GM15510 (cell line): ENCODE data around the gene DOC2B.

Source experiments
- POLR2A ChIP-seq: IDR thresholded peaks from 3 replicates; pipeline ENCODE4 v1.6.1; 2011; ENCODE audit warnings: borderline replicate concordance; ENCODE audit not compliant: insufficient read length; ENCODE audit errors: extremely low read depth

Gene DOC2B

DNA sequence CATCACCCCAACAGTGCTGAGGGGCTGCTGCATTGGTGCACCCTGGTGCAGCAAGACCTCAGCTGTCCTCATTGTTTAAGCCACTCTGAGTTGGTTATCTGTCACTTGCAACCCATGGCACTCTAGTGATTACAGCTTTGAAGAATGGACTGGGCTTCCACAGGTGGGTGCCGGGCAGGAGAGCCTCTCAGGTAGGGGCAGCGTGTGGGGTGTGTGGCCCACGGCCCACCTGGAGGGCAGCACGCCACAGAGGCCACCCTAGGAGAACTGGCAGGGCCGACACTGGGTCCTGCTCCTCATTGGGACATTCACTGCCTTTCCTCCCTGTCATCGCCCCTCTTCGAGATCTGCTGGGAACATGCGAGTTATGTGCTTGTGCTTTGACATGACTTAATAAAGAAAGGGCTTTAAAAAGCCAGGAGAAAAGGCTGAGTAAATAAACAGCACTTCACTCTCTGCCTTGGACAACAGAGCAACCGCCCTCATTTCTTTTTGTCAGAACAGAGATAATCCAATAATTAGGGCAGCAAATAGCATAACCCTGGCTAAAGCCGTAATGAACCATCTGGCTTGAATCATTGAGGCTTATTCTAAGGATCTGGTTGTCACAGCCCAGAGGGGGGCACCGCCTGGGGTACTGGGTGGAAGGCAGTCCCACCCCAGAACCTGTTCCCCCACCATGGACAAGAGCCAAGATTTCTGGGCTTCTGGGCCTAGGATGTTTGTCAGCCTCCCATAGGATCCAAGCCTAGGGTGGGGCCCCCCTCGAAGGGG, 3.0 kb downstream of the DOC2B start:
- no peak for TF ChIP-seq POLR2A

DNA sequence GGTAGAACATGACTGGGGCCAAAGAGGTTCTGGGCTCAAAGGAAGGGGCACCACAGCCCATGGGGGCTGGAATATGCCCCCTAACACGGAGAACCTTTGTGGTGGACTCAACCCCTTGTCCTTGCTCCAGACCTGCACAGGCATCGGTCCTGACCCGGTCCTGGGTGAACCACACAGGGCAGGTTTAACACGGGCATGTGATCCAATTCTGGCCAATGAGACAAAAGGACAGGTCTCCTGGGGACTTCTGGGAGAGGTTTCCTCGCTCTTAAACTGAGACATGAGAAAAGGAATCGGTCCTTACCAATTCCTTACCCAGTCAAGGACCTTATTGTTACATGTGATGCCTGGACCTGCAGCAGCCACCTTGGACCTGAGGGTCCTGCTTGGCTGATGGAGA, 3.7 kb downstream of the DOC2B start:
- no peak for TF ChIP-seq POLR2A

DNA sequence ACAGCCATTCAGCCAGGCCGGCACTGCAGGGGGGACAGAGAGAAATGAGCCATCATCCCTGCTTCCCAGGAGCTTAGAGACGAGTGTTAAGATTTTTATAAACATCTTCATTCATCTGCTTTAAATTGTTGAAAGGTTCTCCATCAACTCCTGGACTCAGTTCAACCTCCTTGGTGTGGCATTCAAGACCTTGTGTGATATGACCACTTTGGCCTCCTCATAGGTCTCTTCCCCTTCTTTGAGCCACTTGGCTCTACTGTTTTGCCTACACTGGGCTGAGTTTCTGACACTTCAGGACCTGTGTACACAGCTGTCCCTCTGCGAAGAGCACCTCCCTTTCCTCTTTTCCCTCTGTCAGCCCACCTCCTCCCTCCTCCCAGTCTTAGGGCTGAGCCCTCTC, 4.3 kb downstream of the DOC2B start:
- no peak for TF ChIP-seq POLR2A

DNA sequence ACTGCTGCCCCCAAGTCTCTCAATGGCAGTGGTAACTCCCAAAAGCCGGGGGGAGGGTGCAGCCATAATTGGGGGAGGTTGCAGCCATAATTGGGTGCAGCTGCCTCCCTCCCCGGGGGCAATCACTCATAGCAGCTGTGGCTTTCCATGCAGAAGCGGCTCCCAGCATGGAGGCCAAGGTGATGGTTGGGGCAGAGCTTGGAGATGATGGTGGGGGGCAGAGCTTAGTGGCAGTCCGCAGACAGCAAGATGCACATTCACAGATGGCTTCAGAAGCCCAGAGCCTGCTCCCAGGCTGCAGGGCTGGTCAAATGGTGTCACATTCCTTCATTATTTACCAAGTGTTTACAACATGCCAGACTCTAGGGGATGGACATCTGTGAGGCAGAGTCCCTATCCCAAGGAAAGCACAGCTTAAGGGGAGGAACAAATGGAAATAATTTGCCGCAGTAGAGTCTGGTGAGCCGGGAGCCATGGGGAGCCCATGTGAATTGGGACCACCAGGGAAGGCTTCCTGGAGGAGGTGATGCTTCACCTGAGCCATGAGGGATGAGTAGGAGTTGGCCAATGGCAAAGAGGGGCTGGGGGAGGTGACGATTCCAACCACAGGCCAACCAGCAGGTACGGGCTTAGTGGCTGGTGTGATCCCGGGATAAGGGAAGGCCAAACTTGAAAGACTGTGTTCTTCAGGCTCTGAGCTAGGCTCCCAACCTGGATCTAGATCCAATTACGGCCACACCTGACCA, 8.1 kb downstream of the DOC2B start:
- no peak for TF ChIP-seq POLR2A

DNA sequence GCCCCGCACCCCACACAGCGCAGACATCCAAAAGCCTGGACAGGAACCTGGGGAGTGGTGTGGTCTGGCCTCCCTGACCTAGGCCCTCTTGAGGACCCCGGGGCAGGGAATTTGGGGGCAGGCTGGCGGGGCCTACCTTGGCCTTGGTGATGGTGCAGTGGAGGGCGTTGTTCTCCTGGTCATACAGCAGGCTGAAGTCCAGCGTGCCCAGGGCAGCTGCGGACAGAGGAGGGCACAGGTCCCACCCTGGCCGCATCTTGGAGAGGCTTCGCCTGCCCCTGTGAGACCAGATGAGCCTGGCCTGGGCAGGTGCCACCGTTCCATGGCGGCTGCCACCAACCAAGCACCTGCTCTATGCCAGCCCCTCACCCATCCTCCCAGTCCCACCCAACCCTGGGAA, 9.0 kb downstream of the DOC2B start:
- no peak for TF ChIP-seq POLR2A

DNA sequence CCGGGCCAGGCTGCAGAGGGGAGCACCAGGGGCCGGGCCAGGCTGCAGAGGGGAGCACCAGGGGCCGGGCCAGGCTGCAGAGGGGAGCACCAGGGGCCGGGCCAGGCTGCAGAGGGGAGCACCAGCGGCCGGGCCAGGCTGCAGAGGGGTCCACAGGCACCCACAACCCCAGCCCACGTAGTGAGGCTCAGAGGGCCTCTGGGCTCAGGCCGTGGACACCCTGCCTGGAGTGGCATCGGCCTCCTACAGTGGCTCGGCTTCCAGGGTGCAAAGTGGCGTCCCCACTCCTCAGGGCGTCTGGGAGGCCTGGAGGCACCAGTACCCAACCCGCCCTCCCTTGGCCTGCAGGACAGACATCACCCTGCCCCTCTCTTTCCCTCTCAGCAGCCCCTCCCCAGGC, 9.6 kb downstream of the DOC2B start:
- no peak for TF ChIP-seq POLR2A

DNA sequence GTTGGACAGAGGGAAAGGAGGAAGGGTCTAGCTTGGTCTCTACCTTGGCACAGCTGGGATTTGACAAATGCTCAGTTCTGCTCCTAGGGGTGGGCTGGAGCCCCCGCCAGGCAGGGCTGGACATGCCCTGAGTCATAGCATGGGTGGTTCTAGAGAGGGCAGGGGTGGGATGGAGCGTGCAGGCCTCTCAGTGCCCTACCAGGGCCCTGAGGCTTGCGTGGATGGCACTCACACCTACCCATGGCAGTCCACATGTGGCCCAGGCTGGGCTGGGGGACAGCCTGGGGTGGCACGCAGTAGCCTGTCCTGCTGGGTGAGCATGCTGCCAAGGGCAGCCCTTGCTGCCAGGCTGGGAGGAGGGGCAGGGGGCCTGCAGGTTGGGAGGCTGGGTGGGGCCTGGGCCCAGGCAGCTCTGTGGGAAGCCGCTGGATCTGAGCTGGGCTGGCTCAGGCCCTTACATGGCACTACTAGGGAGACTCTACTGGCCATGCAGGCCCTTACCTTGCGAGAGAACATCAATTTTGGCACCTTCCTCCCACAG, 11.2 kb downstream of the DOC2B start:
- no peak for TF ChIP-seq POLR2A

DNA sequence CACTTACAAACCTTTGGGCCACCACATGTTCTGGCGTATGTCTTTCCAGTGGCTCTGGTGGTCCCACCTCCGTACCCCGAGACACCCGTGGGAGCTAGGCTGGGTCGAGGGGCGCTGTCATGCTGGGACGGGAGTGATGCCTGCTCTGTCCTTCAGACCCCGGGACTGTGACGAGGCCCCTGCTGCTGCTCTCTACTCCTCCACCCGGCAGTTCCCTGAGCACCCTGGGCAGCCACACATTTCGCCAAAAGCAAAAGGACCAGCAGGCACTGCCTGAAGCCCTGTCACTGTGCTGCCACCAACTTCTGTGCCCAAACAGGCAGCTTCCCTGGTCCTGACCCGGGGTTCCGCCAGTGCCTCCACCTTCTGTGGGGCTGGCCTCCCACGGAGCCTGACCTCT, 15.5 kb downstream of the DOC2B start:
- TF ChIP-seq POLR2A = no peak

DNA sequence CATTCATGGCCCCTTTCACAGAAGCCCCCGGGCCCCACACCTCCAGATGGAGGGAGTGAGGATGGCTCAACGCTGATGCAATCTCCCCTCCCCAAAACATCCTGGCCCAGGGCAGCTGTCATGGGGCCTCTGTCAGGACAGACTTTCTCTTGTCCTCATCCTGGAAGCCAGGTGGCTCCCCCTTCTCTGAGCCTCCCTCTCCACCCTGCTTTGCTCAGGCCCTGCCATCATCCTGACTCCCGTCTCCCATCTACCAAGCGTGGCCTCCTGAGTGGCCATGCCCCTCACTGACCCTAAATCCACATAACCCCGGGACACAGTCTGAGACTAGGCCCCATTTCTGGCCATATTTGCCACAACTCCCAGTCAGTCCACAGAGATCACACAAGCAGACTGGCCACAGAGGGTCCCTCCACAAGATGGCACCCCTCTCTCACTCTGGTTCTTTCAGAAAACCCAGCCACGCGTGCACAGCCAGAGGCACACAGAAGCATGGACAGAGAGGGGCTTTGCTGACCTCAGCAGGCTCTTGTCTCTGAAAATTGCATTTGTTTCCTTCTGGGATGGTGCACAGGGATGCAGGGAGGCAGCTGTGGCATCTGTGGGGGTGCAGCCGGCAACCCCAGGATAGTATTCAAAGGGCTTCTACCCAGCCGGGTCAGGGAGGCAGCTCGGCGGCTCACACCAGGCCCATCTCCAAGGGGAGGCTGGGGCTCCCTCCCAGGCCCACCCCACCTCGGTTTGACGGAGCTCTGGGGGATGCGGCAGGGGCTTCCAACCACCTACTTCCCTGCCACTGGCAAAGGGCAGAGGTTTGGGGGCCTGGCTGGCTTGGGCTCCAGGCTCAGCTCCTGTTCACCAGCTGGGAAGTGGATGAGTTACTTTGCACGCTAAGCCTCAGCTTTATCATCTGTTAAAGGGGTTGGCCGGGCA, 16.9 kb downstream of the DOC2B start:
- no peak for TF ChIP-seq POLR2A

DNA sequence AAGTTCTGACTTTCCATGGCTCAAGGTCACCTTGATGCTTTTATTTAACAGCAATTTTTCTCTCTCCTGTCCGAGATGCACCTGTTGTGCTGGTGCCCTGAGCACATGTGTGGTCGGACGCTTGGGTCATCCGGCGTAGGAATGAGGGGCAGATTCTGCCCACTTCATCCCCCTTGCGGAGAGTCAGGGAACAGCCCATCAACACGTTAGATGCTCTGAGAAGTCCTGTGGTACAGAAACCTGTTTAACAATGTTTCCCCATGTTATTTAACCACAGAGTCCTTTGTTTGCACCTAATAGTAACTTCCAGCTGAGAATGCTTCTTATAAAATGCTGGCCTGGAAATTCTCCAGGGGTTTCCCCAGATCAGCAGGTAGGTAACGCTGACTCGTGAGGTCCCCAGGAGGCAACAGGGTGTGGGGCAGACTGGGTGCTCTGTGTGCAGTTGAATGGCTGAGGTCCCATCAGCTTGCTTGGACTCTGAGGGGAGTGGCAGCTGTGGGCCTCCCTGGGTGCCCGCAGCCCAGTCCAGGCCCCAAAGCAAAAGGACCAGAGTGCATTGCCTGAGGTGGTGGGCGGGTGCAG, 17.8 kb downstream of the DOC2B start:
- no peak for TF ChIP-seq POLR2A

DNA sequence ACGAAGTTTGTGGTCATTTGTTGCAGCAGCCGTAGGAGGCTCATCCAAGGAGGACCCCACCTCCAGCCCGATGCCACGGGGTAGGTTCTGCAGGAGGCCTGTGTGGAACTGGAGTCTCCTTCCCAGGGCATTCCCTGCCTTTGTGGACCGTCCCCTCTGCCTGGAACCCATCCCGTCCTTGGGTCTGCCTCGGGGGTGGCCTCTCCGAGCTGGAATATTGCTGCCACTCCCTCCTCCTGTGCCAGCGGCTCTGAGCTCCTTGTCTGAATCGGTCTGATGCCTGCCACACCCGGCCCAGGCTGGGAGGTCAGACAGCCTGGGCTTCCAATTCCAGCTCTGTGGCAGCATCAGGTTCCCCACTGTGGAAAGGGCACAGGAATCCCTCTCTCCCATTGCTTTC, 18.8 kb downstream of the DOC2B start:
- TF ChIP-seq POLR2A = no peak

DNA sequence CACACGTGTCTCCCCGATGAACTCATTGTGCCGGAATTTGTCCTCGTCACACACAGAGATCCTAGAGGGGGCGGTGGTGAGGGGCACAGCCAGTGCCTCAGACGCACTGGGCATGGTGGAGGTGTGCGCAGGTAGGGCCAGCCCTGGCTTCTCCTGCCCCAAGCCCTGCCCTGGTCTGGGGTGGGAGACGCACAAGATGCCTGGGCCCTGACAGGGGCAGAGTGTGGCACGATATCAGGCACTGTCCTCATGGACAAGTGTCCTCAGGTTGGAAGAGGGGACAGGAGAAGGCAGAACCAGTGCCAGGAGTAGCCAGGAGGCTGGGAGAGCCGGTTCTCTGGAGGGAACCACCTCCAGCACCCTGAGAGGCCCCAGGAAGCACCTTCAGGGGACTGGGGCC, 20.0 kb downstream of the DOC2B start:
- TF ChIP-seq POLR2A = no peak

DNA sequence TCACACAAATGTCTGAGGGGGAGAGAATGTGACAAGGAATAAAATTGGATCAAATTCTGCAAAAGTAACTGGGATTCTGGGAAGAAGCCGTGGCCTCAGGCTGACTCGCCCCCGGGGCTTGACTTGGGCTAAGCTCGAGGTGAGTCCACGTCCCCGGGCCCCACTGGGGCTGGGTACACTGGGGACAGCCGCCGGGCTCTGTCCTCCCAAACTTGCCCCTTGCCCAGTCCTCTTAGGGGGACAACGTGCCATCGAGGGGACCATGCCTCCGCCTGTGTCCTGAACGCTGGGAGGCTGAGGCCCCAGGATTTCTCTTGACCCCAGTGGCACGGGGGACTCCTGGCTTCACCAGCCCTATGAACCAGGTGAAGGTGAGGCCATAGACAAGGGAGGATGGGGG, 21.1 kb downstream of the DOC2B start:
- TF ChIP-seq POLR2A = no peak

DNA sequence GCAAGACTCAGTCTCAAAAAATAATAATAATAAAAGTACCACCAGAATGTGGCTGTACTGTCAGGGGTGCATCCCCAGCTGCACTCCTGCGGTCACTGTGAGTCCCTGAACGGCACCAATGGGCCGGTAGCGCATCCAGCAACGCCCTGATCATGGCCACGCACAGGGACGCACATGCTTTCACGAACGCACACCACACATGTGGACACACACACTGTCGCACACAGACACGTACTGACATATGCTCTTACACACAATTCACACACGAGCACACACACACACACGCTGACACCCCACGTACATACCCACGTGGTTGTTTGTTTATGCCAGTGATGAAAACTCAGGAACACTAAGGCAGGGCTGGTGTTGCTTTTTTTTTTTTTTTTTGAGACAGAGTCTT, 21.8 kb downstream of the DOC2B start:
- TF ChIP-seq POLR2A = no peak
